ENCODE data around the gene PPP1R3E.

DNA sequence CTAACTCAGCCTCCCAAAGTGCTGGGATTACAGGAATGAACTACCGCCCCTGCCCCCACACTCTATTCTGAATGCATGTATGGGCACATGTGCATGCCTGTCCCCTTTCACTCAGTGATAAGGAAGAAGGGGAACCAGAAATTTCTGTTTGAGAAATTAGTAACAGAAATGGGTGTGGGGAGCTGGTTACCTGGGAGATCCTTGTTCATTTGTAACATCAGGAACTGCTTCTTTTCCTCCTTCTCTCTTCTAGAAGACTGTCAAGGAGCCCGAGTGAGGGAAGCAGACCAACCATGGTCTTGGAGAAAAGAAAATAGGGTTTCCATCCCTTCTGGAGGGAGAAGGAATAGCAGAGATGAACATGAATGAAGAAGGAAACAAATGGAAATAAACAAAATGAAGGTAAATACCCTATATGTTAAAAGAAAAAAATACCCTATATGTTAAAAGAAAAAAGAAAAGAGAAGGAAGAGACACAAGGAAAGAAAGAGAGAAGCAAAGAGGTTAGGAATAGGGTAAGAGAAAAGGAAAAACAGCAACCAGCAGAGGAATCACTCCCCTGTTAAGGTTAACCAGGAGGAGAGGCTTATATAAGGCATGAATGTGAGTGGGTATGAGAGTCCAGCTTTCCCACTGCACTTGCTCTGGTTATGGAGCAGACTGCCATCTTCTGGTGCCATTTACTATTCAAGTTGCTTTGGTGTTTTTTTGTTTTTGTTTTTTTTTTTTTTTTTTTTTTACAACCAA, 3.3 kb downstream of the PPP1R3E start:
- TF ChIP-seq, protein P1, sequence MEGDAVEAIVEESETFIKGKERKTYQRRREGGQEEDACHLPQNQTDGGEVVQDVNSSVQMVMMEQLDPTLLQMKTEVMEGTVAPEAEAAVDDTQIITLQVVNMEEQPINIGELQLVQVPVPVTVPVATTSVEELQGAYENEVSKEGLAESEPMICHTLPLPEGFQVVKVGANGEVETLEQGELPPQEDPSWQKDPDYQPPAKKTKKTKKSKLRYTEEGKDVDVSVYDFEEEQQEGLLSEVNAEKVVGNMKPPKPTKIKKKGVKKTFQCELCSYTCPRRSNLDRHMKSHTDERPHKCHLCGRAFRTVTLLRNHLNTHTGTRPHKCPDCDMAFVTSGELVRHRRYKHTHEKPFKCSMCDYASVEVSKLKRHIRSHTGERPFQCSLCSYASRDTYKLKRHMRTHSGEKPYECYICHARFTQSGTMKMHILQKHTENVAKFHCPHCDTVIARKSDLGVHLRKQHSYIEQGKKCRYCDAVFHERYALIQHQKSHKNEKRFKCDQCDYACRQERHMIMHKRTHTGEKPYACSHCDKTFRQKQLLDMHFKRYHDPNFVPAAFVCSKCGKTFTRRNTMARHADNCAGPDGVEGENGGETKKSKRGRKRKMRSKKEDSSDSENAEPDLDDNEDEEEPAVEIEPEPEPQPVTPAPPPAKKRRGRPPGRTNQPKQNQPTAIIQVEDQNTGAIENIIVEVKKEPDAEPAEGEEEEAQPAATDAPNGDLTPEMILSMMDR (IDR thresholded peaks at IDR 0.05): no peak
- TF ChIP-seq POLR2A (IDR thresholded peaks at IDR 0.05): no peak

All from ovary (tissue), 3 donors.